GM03348 (cell line): ENCODE results near the gene BRSK2.

ENCODE experiments used
- DNase-seq: peaks from one replicate; pipeline ENCODE4 v3.0.0; 2012; ENCODE audit warnings: low spot score

Gene BRSK2

GRCh38 chr11:1437500-1437899 lies 47.8 kb downstream of the BRSK2 start:
- peak; percentile 86 for DNase-seq

- no peak for DNase-seq
Observed at GRCh38 chr11:1438261-1438966, 48.7 kb downstream of the BRSK2 start.

- DNase-seq: no peak
Observed at GRCh38 chr11:1438967-1439330, 49.2 kb downstream of the BRSK2 start.

- no peak for DNase-seq
Observed at GRCh38 chr11:1439341-1439740, 49.6 kb downstream of the BRSK2 start.

GRCh38 chr11:1440066-1440465 lies 50.3 kb downstream of the BRSK2 start:
- DNase-seq: no peak

- DNase-seq: no peak
Observed at GRCh38 chr11:1440496-1440895, 50.8 kb downstream of the BRSK2 start.

GRCh38 chr11:1442163-1442562 lies 52.4 kb downstream of the BRSK2 start:
- DNase-seq: peak; percentile 65

- no peak for DNase-seq
Observed at GRCh38 chr11:1442807-1443366, 53.2 kb downstream of the BRSK2 start.

GRCh38 chr11:1443737-1444136 lies 54.0 kb downstream of the BRSK2 start:
- DNase-seq: no peak

- DNase-seq: no peak
Observed at GRCh38 chr11:1444321-1444720, 54.6 kb downstream of the BRSK2 start.

- no peak for DNase-seq
Observed at GRCh38 chr11:1444823-1445422, 55.2 kb downstream of the BRSK2 start.

- no peak for DNase-seq
Observed at GRCh38 chr11:1445741-1446445, 56.2 kb downstream of the BRSK2 start.

GRCh38 chr11:1446623-1447022 lies 56.9 kb downstream of the BRSK2 start:
- no peak for DNase-seq

GRCh38 chr11:1447845-1448825 lies 58.4 kb downstream of the BRSK2 start:
- no peak for DNase-seq

GRCh38 chr11:1448882-1449281 lies 59.1 kb downstream of the BRSK2 start:
- no peak for DNase-seq

- DNase-seq: no peak
Observed at GRCh38 chr11:1449490-1450243, 59.9 kb downstream of the BRSK2 start.

GRCh38 chr11:1450344-1450875 lies 60.7 kb downstream of the BRSK2 start:
- no peak for DNase-seq

GRCh38 chr11:1450949-1451710 lies 61.4 kb downstream of the BRSK2 start:
- no peak for DNase-seq

- DNase-seq: no peak
Observed at GRCh38 chr11:1451781-1452470, 62.2 kb downstream of the BRSK2 start.
